HEK293T (cell line): ENCODE measurements around the gene POU6F1.

Source experiments
- ARNT ChIP-seq: fragments of 450-650 bp; IDR thresholded peaks from 2 replicates; pipeline ENCODE4 v1.6.1; 2017; ENCODE audit warnings: mild to moderate bottlenecking
- BHLHE40 ChIP-seq: fragments of 450-650 bp; IDR thresholded peaks from 2 replicates; pipeline ENCODE4 v1.6.1; 2016; ENCODE audit warnings: mild to moderate bottlenecking, moderate library complexity, borderline replicate concordance
- CTBP1 ChIP-seq: fragments of 450-650 bp; IDR thresholded peaks from 2 replicates; pipeline ENCODE4 v1.6.1; 2016; ENCODE audit warnings: borderline replicate concordance
- FOXK2 ChIP-seq: fragments of 450-650 bp; IDR thresholded peaks from 2 replicates; pipeline ENCODE4 v1.6.1; 2016; ENCODE audit warnings: mild to moderate bottlenecking
- L3MBTL2 ChIP-seq: fragments of 450-650 bp; conservative IDR thresholded peaks from 2 replicates; pipeline ENCODE4 v1.6.1; 2016; ENCODE audit warnings: mild to moderate bottlenecking
- SUZ12 ChIP-seq: fragments of 450-650 bp; IDR thresholded peaks from 2 replicates; pipeline ENCODE4 v1.6.1; 2016; ENCODE audit warnings: mild to moderate bottlenecking

DNA sequence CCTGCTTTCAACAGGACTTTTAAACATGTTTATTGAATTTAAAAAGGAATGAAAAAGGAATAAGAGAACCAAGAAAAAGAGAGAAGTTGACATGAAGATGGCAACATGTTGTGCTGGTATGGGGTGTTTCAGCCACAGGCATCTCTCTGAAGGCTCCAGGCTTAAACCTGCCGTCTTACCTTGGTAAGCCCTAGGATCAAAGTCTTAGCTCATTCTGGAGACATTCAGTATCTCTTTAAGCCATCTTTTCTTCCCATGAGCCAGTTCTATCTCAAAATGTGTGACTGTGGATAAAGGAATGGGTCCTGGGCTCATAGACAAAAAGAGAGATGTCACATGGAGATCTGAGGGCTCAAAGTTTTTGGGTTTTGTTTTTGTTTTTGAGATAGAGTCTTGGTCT is 43.4 kb downstream of the POU6F1 start:
- TF ChIP-seq ARNT, result no peak
- no peak for TF ChIP-seq SUZ12
- no peak for TF ChIP-seq BHLHE40
- no peak for TF ChIP-seq L3MBTL2
- TF ChIP-seq FOXK2, result no peak
- no peak for TF ChIP-seq CTBP1
